SKM-1 treated with dmso at 0.1 percent for 144 hours (cell line): ENCODE measurements around the gene METTL9.
"Not testable (repeated sequence)": the region's sequence is repeated elsewhere in the genome, so short reads cannot be mapped to it uniquely, and the experiment has no call there.

ENCODE experiments used
- DNase-seq: peaks from one replicate; lab custom pipeline; 2025; ENCODE audit not compliant: unreplicated experiment; lab: John Stamatoyannopoulos, UW

The METTL9 gene

GRCh38 chr16:21610006-21610544 lies 10.7 kb downstream of the METTL9 start:
- DNase-seq: no peak

GRCh38 chr16:21610766-21611165 lies 11.4 kb downstream of the METTL9 start:
- DNase-seq: no peak

GRCh38 chr16:21611198-21611555 lies 11.8 kb downstream of the METTL9 start:
- no peak for DNase-seq

- no peak for DNase-seq
Observed at GRCh38 chr16:21611556-21612384, 12.4 kb downstream of the METTL9 start.

GRCh38 chr16:21613361-21613760 lies 14.0 kb downstream of the METTL9 start:
- no peak for DNase-seq

GRCh38 chr16:21613781-21614180 lies 14.4 kb downstream of the METTL9 start:
- no peak for DNase-seq

GRCh38 chr16:21614896-21615295 lies 15.5 kb downstream of the METTL9 start:
- DNase-seq: no peak

- DNase-seq: no peak
Observed at GRCh38 chr16:21617607-21618006, 18.2 kb downstream of the METTL9 start.

- no peak for DNase-seq
Observed at GRCh38 chr16:21618281-21618680, 18.9 kb downstream of the METTL9 start.

GRCh38 chr16:21619765-21620425 lies 20.5 kb downstream of the METTL9 start:
- no peak for DNase-seq

- DNase-seq: no peak
Observed at GRCh38 chr16:21620592-21620991, 21.2 kb downstream of the METTL9 start.

GRCh38 chr16:21622545-21622944 lies 23.2 kb downstream of the METTL9 start:
- no peak for DNase-seq

GRCh38 chr16:21625026-21625425 lies 25.6 kb downstream of the METTL9 start:
- no peak for DNase-seq

- peak; percentile 43 for DNase-seq
Observed at GRCh38 chr16:21626659-21627277, 27.4 kb downstream of the METTL9 start.

- DNase-seq: no peak
Observed at GRCh38 chr16:21628121-21628726, 28.8 kb downstream of the METTL9 start.

GRCh38 chr16:21628772-21629171 lies 29.4 kb downstream of the METTL9 start:
- DNase-seq: no peak

- DNase-seq: not testable (repeated sequence)
Observed at GRCh38 chr16:21629616-21630539, 30.5 kb downstream of the METTL9 start.

GRCh38 chr16:21630866-21631265 lies 31.5 kb downstream of the METTL9 start:
- DNase-seq: not testable (repeated sequence)

GRCh38 chr16:21631376-21631775 lies 32.0 kb downstream of the METTL9 start:
- DNase-seq: not testable (repeated sequence)

GRCh38 chr16:21631951-21632575 lies 32.7 kb downstream of the METTL9 start:
- not testable (repeated sequence) for DNase-seq
